GM18867 (cell line): ENCODE data around the gene ANKRD65.

ENCODE experiments used
- ATAC-seq: cut with Tn5 transposase; IDR thresholded peaks from one replicate; pipeline ENCODE4 v1.9.1; 2021; ENCODE audit warnings: mild to moderate bottlenecking, moderate library complexity; ENCODE audit not compliant: unreplicated experiment

ANKRD65 gene

DNA sequence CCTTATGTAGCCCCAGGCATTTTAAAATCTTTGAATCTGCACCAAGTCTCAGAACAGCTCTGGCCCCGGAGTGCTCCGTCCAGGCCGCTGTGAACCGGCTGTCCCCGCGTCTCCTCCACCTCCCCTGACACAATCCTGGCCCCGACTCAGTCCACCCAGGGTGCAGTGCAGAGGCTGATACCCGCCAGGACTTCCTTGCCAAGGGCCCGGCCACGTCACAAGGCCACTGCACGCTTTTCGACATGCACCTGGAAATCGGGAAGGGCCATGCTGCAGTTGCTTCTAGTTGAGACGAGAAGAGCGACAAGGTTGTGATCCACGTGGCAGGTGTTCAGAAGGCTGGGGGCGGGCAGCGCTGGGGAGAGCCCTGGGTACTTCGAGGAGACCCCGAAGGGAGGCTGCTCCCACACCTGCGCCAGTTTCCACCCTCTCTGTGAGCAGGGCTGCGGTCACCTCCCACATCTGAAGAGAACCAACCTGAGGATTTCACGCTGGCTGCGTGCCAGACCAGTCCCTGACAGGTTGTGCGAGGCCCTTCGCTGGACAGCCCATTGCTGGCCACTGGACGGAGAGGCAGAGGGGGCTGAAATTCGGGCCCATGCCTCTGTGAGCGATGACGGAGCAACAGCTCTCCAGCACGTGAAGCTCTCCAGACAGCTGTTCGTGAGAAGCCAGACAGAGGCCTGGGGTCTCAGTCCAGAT lies 21.1 kb upstream of the ANKRD65 start:
- ATAC-seq, result no peak

DNA sequence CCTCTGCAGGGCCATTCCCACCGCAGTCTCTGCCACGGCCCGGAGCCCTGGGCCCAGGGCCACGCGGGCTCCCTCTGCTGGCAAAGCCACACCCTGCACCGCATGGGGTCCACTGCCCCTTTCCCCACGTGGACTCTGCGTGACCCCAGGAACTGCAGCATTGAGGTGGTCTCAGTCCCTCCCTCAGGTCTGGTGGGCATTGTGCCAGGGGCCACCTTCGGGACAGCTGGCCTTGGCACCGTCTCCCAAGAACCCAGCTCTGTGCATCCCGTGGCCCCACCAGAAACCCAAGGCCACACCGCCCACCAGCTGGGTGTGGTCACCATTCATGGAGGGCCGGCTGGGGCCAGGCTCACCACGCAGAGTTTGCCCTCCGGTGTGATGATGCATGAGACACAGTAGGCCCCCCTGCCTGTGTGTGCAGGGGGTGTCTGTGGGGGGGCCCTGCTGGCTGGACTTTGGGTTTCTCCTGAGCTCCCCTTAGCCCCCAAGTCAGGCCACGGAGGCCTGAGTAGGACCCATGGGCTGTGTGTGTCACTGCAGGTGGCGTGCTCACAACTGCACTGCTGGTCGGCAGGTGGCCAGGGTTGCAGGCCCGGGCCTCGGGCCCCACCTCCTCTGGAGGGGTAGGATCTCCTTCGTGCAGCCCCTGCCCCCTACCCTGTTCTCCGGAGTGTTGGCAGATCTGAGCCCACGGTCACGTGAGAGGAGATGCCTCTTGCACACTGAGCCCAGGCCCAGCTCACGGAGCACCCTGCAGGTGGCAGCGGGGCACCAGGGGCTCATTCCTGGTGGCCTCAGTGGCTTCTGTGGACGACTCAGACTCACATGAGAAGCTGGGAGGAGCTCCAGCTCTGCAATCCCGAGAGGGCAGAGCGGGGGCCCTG lies 20.2 kb upstream of the ANKRD65 start:
- ATAC-seq, result no peak

GRCh38 chr1:1440262-1441001 lies 19.4 kb upstream of the ANKRD65 start:
- no peak for ATAC-seq

GRCh38 chr1:1439546-1440261 lies 18.6 kb upstream of the ANKRD65 start:
- ATAC-seq, result no peak

DNA sequence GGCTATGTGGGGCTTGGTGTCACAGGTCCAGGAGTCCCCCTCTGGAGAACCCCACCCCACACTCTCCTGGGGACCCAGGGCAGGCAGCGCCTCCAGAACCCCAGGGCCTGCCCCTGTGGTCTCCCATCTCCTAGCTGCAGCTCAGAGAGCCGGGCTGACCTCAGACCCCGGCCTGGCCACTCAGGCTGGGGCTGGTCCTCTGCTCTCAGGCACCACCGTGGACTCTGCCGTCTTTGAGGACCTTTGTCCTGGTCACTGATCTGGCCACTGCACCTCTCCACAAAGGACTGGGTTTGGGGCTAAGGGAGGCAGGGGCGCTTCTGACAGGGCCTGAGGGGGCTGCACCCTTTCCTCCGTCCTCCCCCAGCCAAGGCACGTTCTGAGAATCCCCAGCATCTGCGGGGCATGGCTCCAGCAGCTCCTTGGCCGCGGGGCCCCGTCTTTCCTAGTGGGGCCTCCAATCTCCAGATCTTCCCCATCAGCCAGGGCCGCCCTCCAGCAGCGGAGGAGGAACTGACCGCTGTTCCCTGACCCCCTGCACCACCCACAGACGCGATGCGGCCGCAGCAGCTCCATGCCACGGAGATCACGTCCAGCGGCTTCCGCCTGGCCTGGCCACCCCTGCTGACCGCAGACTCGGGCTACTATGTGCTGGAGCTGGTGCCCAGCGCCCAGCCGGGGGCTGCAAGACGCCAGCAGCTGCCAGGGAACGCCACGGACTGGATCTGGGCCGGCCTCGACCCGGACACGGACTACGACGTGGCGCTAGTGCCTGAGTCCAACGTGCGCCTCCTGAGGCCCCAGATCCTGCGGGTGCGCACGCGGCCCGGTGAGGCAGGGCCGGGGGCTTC lies 17.7 kb upstream of the ANKRD65 start:
- no peak for ATAC-seq

GRCh38 chr1:1437904-1438376 lies 16.9 kb upstream of the ANKRD65 start:
- peak; percentile 54 for ATAC-seq

GRCh38 chr1:1437033-1437903 lies 16.2 kb upstream of the ANKRD65 start:
- no peak for ATAC-seq

- ATAC-seq, result no peak
Measured at GRCh38 chr1:1436630-1437032, 15.6 kb upstream of the ANKRD65 start.

GRCh38 chr1:1435911-1436629 lies 15.0 kb upstream of the ANKRD65 start:
- ATAC-seq, result no peak

DNA sequence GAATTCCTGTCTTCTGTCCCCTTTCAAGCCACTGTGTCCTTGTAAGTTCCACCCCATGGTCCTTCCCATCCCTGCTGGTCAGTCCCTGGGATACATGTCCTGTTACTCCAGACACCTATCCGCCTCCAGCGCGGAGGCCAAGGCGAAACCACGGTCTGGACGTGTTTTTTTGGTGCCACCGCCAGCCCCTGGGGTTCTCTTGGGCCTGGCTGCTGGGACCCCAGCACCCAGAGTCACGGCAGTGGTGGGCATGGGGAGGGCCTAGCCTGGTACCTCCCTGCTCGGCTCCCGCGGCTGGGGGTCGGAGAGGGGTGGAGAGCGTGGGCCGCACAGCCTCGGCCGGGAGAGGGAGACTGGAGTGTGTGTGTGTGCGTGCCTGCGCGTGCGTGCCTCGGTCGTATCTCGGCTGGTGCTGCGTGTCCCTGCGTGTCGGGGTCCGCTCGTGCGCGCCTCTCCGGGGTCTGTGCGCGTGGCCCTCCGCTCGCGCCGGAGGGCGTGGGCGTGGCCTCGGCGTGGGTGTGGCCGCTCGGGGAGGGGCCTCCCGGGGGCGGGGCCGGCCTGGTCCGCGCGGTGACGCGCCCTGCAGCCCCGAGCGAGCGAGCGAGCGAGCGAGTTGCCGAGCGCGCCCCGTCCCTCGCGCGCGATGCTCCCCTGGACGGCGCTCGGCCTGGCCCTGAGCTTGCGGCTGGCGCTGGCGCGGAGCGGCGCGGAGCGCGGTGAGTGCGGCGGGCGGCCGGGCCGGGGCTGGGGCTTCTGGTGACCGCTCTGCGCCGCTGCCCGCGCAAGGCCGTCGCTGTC lies 14.2 kb upstream of the ANKRD65 start, which contains the start of gene VWA1:
VWA1 (plus strand) TSS at position 585 of the 798 bp plus-strand sequence; CDS start at position 644, 59 bp downstream.
- ATAC-seq, result no peak

DNA sequence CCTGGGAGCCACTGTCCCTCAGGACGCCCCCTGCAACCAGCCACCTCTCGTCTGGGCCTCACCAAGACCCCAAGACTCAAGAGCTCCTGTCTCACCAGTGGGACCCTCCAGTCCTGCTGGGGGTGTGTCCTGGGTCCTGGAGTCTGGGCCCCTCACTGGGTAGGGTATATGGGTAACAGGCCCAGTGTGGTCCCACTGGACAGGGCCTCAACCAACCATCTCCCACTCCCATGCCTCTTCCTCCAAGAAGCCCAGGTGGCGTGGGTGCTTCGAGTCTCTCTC lies 13.7 kb upstream of the ANKRD65 start:
- no peak for ATAC-seq

DNA sequence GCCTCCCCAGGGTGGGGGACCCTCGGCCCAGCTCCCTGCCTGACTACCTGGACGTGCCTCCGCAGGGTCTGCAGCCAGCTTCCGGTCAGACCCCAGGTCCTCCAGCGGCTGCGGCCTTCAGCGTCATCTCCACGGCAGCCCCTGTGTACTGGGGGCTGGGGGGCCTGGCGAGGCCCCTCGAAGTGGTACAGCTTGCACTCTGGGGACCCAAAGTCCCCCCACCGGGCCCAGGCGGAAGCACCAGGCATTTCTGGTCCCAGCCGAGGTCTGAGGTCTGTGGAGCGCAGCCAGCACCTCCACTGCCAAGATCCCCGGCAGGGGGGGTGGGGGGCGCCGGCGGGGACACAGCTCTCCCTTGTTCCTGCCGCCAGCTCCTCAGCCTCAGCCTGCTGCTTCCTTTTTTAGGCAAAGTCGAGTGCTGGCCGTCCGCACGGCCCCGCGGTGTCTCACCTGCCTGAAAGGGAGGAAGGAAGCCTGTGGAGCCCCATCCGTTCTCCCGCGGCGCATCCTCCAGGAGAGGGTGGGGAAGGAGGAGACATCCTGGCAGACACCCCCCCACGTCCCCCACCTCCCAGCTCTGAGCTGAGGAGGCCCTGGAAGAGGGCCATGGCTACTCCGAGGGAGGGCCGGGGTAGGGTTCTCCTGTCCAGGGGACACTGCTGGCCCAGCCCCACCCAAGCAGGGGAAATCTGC lies 13.2 kb upstream of the ANKRD65 start:
- no peak for ATAC-seq

GRCh38 chr1:1433804-1434130 lies 12.7 kb upstream of the ANKRD65 start:
- ATAC-seq, result no peak

DNA sequence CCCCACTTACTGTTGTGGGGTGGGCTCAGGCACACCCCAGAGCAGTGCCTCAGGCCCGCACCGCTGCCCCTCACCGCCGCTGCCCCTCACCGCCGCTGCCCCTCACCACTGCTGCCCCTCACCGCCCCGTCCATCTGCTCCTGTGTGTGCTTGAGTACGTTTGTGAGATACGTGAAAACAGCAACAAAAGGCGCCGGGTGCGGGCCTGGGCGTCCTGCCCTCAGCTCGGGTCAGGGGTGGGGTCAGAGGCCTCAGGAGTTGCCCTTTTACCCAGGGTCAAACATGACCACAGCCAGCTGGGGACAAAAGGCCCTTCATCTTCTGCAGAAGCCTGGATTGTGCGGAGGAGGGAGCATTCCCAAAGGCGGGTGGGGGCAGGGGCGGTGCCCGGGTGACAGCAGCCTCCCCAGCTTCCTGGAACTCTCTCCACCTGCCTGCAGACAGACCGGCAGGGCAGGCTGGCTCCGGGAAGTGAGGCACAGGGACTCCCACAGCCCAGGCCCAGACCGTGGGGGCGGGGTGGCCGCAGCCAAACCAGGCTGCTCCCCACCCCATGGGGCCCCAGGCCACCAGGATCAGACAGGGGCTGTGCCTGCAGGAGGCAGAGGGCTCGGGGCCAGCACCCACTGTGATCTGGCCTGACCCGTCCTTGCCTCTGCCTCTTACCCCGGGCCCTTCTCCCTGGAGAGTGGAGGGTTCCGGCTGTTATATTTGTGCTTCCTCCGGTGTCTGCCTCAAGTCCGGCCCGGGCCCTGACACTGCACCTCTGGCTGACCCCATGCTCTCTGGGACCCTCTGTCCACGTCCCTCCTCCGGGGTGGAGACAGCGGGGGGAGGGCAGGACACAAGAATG lies 12.1 kb upstream of the ANKRD65 start:
- no peak for ATAC-seq

- ATAC-seq, result no peak
Measured at GRCh38 chr1:1432274-1432950, 11.3 kb upstream of the ANKRD65 start.

DNA sequence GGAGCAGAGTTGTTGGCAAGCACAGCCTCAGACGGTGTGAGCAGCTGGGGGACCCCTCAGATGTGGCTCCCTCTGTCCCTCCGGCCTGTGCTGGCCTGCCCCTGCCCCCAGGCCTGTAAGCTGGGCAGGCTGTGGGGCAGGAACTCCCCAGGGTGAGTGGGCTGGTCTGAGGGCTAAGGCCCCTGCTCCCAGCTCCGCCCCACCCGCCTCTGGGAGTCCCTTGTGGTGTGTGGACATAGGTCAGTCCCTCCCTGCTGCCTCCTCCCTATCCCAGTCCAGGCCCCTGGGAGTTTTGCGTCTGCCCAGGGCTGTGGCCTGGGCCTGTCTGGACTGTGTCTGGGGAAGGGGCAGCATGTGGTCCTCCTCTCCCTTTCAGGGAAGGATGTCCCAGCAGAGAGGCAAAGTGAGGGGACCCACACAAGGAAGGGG lies 10.8 kb upstream of the ANKRD65 start:
- ATAC-seq, result no peak
